ENCODE results near the gene GNAQ.

The GNAQ gene

GRCh38 chr9:78044189-78044588 is 12.6 kb upstream of the GNAQ start:
- ATAC-seq (ENCODE audit: insufficient read depth, low read depth) (no peak), DNase-seq (no peak)
- Histone ChIP-seq H3K4me2 (ENCODE audit: insufficient read depth, low read length) (no peak overlapping the region), H3K27me3 (ENCODE audit: insufficient read depth, low read length, poor library complexity) (no peaks in the 10 kb centered on the region), H3K4me3 (ENCODE audit: low read depth in 1 of 2, low read length in 2 of 2) (no peak overlapping the region), H3K9me3 (ENCODE audit: insufficient read depth, low read length, severe bottlenecking) (no peaks in the 10 kb centered on the region), H3K27ac (ENCODE audit: low read length) (no peak overlapping the region), H2AFZ (ENCODE audit: low read depth, low read length) (no peak overlapping the region), H3K9ac (ENCODE audit: low read depth, low read length) (no peak overlapping the region), H4K20me1 (ENCODE audit: insufficient read depth, low read length) (no peaks in the 10 kb centered on the region), H3K36me3 (ENCODE audit: insufficient read depth, low read length) (no peaks in the 10 kb centered on the region), H3K79me2 (ENCODE audit: insufficient read depth, low read length) (no peaks in the 10 kb centered on the region), H3K4me1 (ENCODE audit: insufficient read depth, low read length) (no peaks in the 10 kb centered on the region)
- TF ChIP-seq CTCF (IDR thresholded peaks at IDR 0.05; ENCODE audit: borderline replicate concordance, extremely low read depth, low read length, poor library complexity, severe bottlenecking) (no peak), EZH2 (IDR thresholded peaks at IDR 0.05; ENCODE audit: borderline replicate concordance, low read depth, low read length, severe bottlenecking) (no peak)

GRCh38 chr9:78041971-78042370 is 10.4 kb upstream of the GNAQ start:
- no peaks in the 10 kb centered on the region for H3K36me3 ChIP-seq (ENCODE audit: insufficient read depth, low read length)
- DNase-seq (no peak), ATAC-seq (ENCODE audit: insufficient read depth, low read depth) (no peak)
- H3K4me2 ChIP-seq (ENCODE audit: insufficient read depth, low read length), result no peak overlapping the region
- H3K27me3 ChIP-seq (ENCODE audit: insufficient read depth, low read length, poor library complexity), result no peaks in the 10 kb centered on the region
- no peak overlapping the region for H2AFZ ChIP-seq (ENCODE audit: low read depth, low read length)
- no peak overlapping the region for H3K27ac ChIP-seq (ENCODE audit: low read length)
- no peak overlapping the region for H3K4me3 ChIP-seq (ENCODE audit: low read depth in 1 of 2, low read length in 2 of 2)
- H3K79me2 ChIP-seq (ENCODE audit: insufficient read depth, low read length), result no peaks in the 10 kb centered on the region
- no peak for TF ChIP-seq EZH2 (IDR thresholded peaks at IDR 0.05; ENCODE audit: borderline replicate concordance, low read depth, low read length, severe bottlenecking)
- no peak for TF ChIP-seq CTCF (IDR thresholded peaks at IDR 0.05; ENCODE audit: borderline replicate concordance, extremely low read depth, low read length, poor library complexity, severe bottlenecking)
- H3K9ac ChIP-seq (ENCODE audit: low read depth, low read length), result no peak overlapping the region
- no peaks in the 10 kb centered on the region for H3K4me1 ChIP-seq (ENCODE audit: insufficient read depth, low read length)
- no peaks in the 10 kb centered on the region for H3K9me3 ChIP-seq (ENCODE audit: insufficient read depth, low read length, severe bottlenecking)
- H4K20me1 ChIP-seq (ENCODE audit: insufficient read depth, low read length), result no peaks in the 10 kb centered on the region

- no peaks in the 10 kb centered on the region for H3K27me3 ChIP-seq (ENCODE audit: insufficient read depth, low read length, poor library complexity)
- no peak overlapping the region for H3K4me3 ChIP-seq (ENCODE audit: low read depth in 1 of 2, low read length in 2 of 2)
- H4K20me1 ChIP-seq (ENCODE audit: insufficient read depth, low read length), result no peaks in the 10 kb centered on the region
- no peak overlapping the region for H3K4me2 ChIP-seq (ENCODE audit: insufficient read depth, low read length)
- no peak overlapping the region for H2AFZ ChIP-seq (ENCODE audit: low read depth, low read length)
- H3K9ac ChIP-seq (ENCODE audit: low read depth, low read length), result no peak overlapping the region
- no peak for TF ChIP-seq EZH2 (IDR thresholded peaks at IDR 0.05; ENCODE audit: borderline replicate concordance, low read depth, low read length, severe bottlenecking)
- no peak for TF ChIP-seq CTCF (IDR thresholded peaks at IDR 0.05; ENCODE audit: borderline replicate concordance, extremely low read depth, low read length, poor library complexity, severe bottlenecking)
- no peak for ATAC-seq (ENCODE audit: insufficient read depth, low read depth)
- no peaks in the 10 kb centered on the region for H3K36me3 ChIP-seq (ENCODE audit: insufficient read depth, low read length)
- no peak for DNase-seq
- H3K79me2 ChIP-seq (ENCODE audit: insufficient read depth, low read length), result no peaks in the 10 kb centered on the region
- no peaks in the 10 kb centered on the region for H3K4me1 ChIP-seq (ENCODE audit: insufficient read depth, low read length)
- H3K27ac ChIP-seq (ENCODE audit: low read length), result no peak overlapping the region
- no peaks in the 10 kb centered on the region for H3K9me3 ChIP-seq (ENCODE audit: insufficient read depth, low read length, severe bottlenecking)
Measured at GRCh38 chr9:78040726-78041125, 9.1 kb upstream of the GNAQ start.

Data from DND-41 (cell line).